Activated CD8-positive, alpha-beta memory T cell treated with anti-CD3 and anti-CD28 coated beads, Interleukin-2, amount 50 U/mL, for 24 hours (primary cell): ENCODE measurements around the gene CDKL5.

ENCODE experiments used
- DNase-seq: peaks from one replicate; pipeline ENCODE4 v3.0.0-alpha.2; 2020; ENCODE audit errors: extremely low read depth

CDKL5 gene

GRCh38 chrX:18457000-18457399 lies 31.6 kb downstream of the CDKL5 start:
- no peak for DNase-seq

- DNase-seq, result no peak
Measured at GRCh38 chrX:18461431-18461830, 36.0 kb downstream of the CDKL5 start.

GRCh38 chrX:18464499-18464898 lies 39.1 kb downstream of the CDKL5 start:
- no peak for DNase-seq

GRCh38 chrX:18465051-18465450 lies 39.6 kb downstream of the CDKL5 start:
- DNase-seq, result no peak

- no peak for DNase-seq
Measured at GRCh38 chrX:18468599-18468998, 43.2 kb downstream of the CDKL5 start.

GRCh38 chrX:18471296-18471695 lies 45.9 kb downstream of the CDKL5 start:
- no peak for DNase-seq

GRCh38 chrX:18490806-18491555 lies 65.6 kb downstream of the CDKL5 start:
- DNase-seq, result no peak

GRCh38 chrX:18491587-18492340 lies 66.4 kb downstream of the CDKL5 start:
- DNase-seq, result no peak

GRCh38 chrX:18534949-18535348 lies 109.5 kb downstream of the CDKL5 start:
- no peak for DNase-seq

- DNase-seq, result no peak
Measured at GRCh38 chrX:18537068-18537467, 111.7 kb downstream of the CDKL5 start.

- no peak for DNase-seq
Measured at GRCh38 chrX:18537524-18537923, 112.1 kb downstream of the CDKL5 start.

GRCh38 chrX:18542131-18542530 lies 116.7 kb downstream of the CDKL5 start:
- no peak for DNase-seq

GRCh38 chrX:18542905-18543304 lies 117.5 kb downstream of the CDKL5 start:
- no peak for DNase-seq

GRCh38 chrX:18543738-18544137 lies 118.3 kb downstream of the CDKL5 start:
- DNase-seq, result no peak

- no peak for DNase-seq
Measured at GRCh38 chrX:18545771-18546170, 120.4 kb downstream of the CDKL5 start.

GRCh38 chrX:18548996-18549395 lies 123.6 kb downstream of the CDKL5 start:
- DNase-seq, result no peak

GRCh38 chrX:18549643-18550042 lies 124.2 kb downstream of the CDKL5 start:
- DNase-seq, result no peak

GRCh38 chrX:18557879-18558278 lies 132.5 kb downstream of the CDKL5 start:
- DNase-seq, result no peak

GRCh38 chrX:18558799-18559198 lies 133.4 kb downstream of the CDKL5 start:
- DNase-seq, result no peak

GRCh38 chrX:18561020-18561419 lies 135.6 kb downstream of the CDKL5 start:
- no peak for DNase-seq

- DNase-seq, result no peak
Measured at GRCh38 chrX:18565727-18566126, 140.3 kb downstream of the CDKL5 start.

- no peak for DNase-seq
Measured at GRCh38 chrX:18566748-18567147, 141.3 kb downstream of the CDKL5 start.

GRCh38 chrX:18573556-18573955 lies 148.1 kb downstream of the CDKL5 start:
- no peak for DNase-seq
